ENCODE measurements around the gene PDE3B. TPM values are rescaled to one million over a fixed set of nuclear protein-coding genes. Genes with fewer than 3 reads are reported as not detected.

PDE3B gene
- total RNA-seq, 1 donor = 0.43 TPM

GRCh38 chr11:14764179-14764578 lies 120.6 kb downstream of the PDE3B start:
- TF ChIP-seq CTCF (IDR thresholded peaks at IDR 0.05; ENCODE audit: insufficient read depth, low read depth, low read length) = no peak
- DNase-seq (ENCODE audit: low read depth) = no peak

GRCh38 chr11:14764579-14765527 lies 121.2 kb downstream of the PDE3B start:
- TF ChIP-seq CTCF (IDR thresholded peaks at IDR 0.05; ENCODE audit: insufficient read depth, low read depth, low read length) = no peak
- no peak overlapping the region for H3K4me3 ChIP-seq (ENCODE audit: low read depth, low read length)
- peak; percentile 81 for DNase-seq (ENCODE audit: low read depth)

More at GRCh38 chr11:14764179-14764578, 120.6 kb downstream of the PDE3B start:
- H3K4me3 ChIP-seq (ENCODE audit: low read depth, low read length) = no peak overlapping the region

GRCh38 chr11:14766585-14766984 lies 123.0 kb downstream of the PDE3B start:
- peak; percentile 3 for DNase-seq (ENCODE audit: low read depth)
- H3K4me3 ChIP-seq (ENCODE audit: low read depth, low read length) = no peak overlapping the region
- TF ChIP-seq CTCF (IDR thresholded peaks at IDR 0.05; ENCODE audit: insufficient read depth, low read depth, low read length) = no peak

DNA sequence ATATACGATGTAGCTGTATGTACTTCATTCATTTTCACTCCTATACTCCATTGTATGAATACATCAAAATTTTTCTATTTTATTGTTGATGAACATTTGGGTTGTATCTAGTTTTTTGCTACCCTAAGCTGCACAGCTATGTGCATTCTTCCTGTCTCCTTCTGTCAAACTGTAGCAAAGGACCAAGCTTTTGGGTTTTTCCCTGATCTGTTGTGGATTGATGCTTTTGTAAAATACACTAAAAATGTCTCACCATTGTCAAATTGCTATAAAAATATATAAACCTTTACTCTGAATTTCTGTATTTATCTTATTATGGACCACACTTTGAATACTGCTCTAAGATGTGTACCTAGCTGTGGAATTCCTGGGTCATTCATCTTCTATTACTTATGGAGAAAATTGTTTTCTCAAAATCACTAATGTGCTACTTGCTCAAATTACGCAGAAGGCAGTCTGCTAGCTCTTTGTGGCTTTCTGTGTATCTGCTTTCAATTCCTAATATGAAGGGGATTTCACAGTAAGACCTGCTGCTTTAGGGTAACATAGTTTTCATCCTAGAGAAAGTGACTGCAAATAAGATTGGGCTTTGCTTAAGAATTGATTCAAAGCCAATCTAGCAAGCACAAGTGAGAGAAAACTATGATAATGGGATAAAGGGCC lies 125.1 kb downstream of the PDE3B start:
- no peak for TF ChIP-seq CTCF (IDR thresholded peaks at IDR 0.05; ENCODE audit: insufficient read depth, low read depth, low read length)
- DNase-seq (ENCODE audit: low read depth) = no peak
- no peak overlapping the region for H3K4me3 ChIP-seq (ENCODE audit: low read depth, low read length)

GRCh38 chr11:14773755-14774154 lies 130.2 kb downstream of the PDE3B start:
- TF ChIP-seq CTCF (IDR thresholded peaks at IDR 0.05; ENCODE audit: insufficient read depth, low read depth, low read length) = peak; percentile 47
- DNase-seq (ENCODE audit: low read depth) = peak; percentile 3

DNA sequence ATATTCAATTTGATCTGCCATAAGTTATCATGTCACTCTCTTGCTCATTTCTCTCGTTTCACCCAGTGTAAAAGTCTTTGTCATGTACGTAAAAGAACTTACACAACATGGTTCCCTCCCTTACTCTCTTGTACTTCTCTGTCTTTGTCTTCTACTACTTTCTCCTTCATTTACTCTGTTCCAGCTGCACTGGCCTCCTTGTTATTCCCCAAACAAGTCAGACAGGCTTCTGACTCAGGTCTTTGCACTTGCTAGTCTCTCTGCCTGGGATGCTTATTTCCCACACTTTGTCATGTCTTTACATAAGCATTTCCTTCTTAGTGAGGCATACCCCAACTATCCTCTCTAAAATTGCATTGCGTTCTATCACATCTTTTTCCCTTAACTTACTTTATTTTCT lies 131.1 kb downstream of the PDE3B start:
- no peak for TF ChIP-seq CTCF (IDR thresholded peaks at IDR 0.05; ENCODE audit: insufficient read depth, low read depth, low read length)
- no peak for DNase-seq (ENCODE audit: low read depth)
- no peak overlapping the region for H3K4me3 ChIP-seq (ENCODE audit: low read depth, low read length)

More at GRCh38 chr11:14773755-14774154, 130.2 kb downstream of the PDE3B start:
- no peak overlapping the region for H3K4me3 ChIP-seq (ENCODE audit: low read depth, low read length)

Measured in fibroblast of villous mesenchyme (primary cell).